SK-N-DZ (cell line): Measurements from ENCODE around the gene ATP2A3.
A peak's percentile ranks its signal among the peaks of the same experiment; 100 is the strongest.

Source experiments
- DNase-seq: peaks from one replicate; pipeline ENCODE4 v3.0.0-alpha.2; 2015; ENCODE audit warnings: low spot score

Gene ATP2A3

DNA sequence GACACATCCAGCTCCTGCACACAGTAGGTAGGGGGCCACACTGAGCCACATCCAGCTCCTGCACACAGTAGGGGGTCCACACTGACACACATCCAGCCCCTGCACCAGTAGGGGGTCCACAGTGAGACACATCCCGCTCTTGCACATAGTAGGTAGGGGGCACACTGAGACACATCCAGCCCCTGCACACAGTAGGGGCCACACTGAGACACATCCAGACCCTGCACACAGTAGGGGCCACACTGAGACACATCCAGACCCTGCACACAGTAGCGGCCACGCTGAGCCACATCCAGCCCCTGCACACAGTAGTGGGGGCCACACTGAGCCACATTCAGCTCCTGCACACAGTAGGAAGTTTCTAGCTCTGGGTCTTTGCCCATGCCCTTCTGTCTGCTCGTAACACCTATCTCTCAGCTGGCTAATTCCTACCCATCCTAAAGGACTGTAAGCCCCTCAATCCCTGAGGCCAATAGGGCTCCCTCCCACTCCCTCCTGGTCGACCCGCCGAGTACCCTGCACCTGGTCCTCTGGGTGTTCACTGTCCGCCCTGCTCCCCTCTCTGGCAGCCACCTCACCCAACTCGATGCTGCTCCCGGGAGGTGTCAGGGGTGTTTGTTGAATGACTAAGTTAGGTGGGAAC lies 9.4 kb upstream of the ATP2A3 start:
- no peak for DNase-seq

- no peak for DNase-seq
These were observed 8.7 kb upstream of the ATP2A3 start for GRCh38 chr17:3972931-3973330.

DNA sequence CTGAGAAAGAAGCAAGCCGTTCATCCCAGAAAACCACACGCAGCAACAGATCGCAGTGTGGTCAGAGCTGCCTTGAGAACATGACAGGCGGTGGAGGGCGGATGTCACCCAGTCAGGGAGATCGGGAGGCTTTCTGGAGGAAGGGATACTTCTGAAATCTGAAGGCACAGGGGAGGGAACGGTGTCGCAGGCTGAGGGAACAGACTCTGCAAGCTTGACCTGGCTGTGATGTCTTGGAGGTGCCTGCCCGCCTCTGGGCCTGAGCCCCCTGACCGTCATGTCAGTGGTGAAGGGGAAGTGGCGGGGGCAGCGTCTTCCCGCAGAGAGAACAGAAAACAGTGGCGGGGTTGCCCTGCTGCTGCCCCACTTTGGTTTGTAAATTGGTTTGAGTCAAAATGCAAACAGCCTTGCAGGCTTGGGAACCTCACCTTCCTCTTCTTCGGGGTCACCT lies 8.1 kb upstream of the ATP2A3 start:
- no peak for DNase-seq

DNA sequence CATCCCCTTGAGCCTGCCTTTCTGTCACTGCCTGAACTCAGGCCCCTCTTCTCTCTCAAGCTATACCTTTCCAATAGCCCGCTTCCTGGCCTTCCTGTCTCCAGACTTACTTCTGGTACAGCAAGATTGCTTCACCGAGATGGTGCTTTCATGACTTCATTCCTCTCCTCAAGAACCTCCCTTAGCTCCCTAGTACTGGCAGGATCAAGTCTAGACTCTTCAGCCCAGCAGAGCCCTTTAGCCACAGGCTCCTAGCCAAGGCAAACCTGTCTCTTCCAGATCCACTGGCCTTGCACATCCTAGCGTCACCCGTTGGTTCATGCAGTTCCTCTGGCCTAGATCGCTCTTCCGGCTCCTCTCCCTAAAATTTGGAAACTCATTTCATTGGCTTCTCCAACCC lies 6.4 kb upstream of the ATP2A3 start:
- no peak for DNase-seq

GRCh38 chr17:3969963-3970362 lies 5.7 kb upstream of the ATP2A3 start:
- no peak for DNase-seq

DNA sequence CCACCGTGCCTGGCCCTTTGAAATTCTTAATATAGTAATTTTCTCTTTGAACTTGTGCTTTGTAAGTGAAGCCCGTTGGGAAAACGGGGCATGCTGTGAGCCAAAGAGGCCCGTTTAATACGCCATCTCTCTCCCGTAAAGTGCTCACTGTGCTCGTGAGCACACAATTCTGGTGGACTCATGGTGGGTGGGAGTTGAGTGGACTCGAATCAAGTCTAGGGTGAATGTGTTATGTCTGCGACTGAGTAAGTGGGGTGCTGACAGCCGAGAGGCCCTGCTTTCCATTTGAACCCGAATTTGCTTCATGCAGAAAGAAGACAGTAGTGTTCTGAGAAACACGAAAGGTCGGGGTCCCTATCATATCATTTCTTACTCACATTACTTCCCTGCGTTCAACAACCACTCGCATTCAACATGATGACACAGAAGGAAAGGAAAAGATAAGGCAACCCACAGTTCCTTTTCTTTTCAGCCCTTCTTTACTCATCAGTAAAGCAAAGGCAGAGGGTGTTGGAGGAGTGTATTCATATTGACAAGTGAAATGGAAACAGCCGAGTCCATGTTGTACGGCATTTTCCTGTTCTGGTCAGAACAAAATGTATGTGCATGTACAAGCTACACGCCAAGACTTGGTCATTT lies 4.8 kb upstream of the ATP2A3 start:
- DNase-seq = no peak

GRCh38 chr17:3968015-3968414 lies 3.8 kb upstream of the ATP2A3 start:
- DNase-seq = no peak

- DNase-seq = no peak
These were observed 2.6 kb upstream of the ATP2A3 start for GRCh38 chr17:3966720-3967363.

DNA sequence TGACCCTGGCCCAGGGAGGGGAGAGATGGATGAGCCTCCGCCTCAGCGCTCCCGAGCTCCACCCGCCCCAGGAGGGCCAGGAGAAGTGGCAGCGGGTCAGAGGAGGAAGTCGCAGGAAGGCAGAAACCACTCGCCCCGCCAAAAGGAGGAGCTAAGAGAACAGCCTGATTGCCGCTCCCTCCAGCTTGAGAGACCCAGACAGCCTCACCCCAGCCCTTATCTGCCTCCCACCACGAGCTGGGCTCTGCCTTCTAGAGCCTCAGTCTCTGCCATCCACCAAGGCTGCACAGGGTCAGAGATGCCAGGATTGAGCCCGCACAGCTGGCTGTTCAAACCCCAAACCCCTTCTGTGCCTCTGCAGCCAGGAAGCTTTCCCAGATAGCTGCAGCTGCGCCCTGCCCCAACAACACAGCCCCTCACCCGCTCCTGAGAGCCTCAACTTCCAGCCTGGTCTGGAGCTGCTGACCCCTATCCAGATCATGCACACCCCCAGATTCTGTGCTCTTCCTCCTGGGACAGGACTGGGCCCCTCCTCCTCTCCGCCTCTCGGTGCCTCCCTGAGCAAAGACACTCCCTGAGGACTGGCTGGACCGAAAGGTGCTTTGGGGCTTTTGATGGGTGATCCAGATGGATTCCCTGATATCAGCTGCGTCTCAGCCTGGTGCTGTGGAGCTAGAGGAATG lies 1.0 kb upstream of the ATP2A3 start:
- DNase-seq = peak; percentile 65

DNA sequence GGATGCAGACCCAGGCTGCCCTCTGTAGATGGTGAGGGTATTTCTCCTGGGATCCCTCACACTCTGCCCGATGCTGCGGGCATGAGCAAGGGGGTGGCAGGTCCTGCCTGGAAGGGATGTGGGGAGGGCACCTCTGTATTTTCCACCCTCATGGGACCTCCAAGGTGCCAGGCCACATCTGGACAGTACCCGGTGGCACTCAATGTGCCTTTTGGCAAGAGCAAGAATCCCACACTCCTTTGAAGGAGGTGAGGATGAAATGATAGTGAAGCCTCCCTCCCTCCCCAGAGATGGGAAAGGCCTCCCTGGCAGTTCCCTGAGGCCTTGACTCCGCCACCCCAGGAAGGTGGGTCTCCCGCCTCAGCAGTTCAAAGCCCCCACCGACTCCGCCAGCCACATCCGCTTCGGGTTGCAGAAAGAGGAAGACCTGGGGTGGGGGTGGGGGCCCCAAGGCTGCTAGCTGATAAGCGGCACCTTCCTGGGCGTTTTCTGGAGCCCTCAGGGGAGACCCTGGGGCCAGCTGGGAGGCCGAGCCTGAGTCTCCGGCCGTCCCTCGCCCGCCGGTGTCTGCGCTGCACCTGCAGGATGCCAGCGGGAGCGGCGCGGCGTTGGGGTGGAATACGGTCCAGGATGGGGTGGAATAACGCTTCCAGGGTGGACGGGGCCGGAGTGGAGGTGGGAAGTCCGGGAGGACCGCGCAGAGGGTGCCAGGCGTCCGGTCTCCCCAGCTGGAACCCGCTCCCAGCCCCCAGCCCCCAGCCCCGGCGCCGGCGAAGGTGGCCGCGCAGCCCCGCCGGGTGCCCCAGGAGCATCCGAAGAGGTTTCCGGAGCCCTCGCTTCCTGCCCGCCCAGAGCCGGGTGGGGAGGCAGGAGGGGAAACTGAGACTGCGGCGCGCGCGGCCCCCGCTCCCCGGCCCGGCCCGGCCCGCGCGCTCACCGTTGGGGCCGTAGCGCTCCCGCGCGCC lies 718 bp downstream of the ATP2A3 start:
- DNase-seq = no peak

- DNase-seq = no peak
These were observed 1.3 kb downstream of the ATP2A3 start for GRCh38 chr17:3962965-3963236.

DNA sequence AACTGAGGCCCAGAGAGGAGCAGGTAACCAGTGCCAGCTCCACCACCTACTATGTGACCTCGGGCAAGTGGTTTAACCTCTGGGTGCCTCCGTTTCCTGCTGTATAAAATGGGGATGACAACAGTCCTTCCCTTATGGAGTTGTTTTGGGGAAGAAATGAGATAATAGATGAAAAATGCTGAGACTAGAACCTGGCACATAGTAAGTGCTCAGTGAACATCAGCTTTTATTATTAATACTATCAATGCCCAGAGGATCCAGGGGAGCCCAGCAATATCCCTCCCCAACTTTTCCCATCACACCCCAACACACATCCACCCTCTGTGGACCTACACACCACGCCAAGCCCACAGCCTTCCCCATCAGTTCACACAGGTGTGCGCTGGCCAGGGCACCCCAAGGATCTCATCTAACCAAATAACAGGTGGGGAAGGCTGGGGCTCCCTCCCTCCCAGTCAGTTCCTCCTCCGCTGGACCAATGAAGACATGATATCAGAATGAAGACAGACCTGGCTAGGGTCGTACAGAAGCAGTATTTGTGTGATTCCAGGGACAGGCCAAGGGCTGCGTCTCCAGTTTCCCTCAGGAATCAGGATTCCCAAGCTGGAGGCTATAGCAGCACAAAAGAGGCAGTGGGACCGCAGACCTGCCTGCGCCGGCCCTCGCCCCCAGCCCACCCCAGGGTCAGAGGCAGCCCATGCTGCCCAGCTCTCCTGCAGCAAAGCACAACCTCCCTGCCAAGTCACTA lies 1.8 kb downstream of the ATP2A3 start:
- no peak for DNase-seq

DNA sequence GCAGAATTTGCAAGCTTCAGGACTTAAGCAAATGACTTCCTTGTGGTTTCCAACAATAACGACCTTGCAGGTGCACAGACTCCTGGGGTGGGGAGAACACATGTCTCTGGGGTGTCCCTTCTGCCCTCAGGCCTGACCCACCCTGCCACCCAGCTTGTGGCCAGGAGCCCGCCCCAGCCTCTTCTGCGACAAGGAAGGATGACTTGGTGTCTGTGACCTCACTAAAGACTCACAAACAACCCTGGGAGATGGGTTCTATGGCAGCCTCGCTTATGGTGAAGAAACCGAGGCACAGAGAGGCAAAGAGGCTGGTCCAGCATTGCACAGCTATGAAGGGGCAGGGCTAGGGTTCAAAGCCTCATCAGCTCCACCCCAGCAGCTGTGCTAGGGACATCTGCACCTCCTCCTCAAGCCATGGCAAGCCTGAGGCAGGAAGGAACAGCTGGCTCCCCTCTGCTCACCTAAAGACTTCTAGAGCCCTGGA lies 2.6 kb downstream of the ATP2A3 start:
- DNase-seq = no peak

- DNase-seq = no peak
These were observed 3.5 kb downstream of the ATP2A3 start for GRCh38 chr17:3960764-3961163.

DNA sequence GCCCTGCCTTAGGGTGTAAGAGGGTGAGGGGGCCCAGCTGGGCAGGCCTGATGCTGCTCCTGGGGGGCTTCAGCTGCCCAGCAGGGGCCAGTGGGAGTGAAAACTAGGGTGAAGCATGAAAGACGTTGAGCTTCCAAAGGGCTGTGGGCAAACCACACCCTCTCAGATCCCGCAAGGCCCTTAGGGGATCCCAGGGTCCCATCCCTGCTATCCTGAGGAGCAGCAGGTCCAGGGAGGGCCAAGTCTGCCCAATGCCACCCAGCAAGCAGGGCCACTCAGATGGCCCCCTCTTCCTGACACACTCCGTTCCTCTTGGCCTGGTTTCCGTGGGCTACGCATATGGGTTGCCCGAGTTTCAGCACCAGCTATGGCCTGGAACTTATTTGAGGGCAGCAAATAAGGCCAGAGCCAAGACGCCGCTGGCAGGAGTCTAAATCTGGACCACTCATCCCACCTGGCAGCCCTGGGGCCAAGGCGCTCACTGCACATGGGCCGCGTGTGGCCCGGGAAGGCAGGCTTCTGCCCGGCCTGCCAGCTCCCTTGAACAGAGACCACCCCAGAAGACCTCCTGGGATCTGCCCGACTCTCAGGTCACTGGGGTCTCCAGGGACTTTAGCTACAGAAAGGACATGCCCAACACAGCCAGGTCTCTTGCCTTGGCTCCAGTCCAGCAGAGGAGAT lies 4.2 kb downstream of the ATP2A3 start:
- no peak for DNase-seq

DNA sequence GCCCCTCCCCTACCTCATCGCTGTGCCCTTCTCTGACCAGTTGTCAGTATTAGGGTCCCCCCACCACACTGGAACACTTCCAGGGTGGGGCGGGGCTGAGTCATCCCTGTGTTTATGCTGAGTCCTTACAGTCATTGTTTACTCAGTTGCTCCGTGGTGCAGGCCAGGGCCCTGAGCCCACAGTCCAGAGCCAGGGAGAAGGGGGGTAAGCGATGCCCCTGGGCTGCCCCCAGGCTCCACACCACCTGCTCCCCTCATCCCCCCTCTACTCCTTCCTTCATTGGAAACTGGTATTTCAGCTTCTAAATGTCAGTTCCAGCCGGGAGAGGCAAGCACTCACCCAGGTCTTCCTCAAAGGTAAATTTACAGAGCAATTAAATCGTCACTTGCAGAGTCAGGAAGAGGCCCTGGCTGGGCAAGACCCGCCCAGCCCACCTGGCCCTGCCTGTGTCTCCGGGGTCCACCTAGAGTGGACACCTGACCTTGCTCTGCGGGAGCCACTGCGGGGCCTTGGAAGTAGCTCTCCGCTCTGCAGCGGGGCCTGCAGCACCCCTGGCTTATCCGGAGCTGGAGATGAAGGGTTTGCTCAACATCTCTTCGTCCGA lies 4.8 kb downstream of the ATP2A3 start:
- DNase-seq = no peak

DNA sequence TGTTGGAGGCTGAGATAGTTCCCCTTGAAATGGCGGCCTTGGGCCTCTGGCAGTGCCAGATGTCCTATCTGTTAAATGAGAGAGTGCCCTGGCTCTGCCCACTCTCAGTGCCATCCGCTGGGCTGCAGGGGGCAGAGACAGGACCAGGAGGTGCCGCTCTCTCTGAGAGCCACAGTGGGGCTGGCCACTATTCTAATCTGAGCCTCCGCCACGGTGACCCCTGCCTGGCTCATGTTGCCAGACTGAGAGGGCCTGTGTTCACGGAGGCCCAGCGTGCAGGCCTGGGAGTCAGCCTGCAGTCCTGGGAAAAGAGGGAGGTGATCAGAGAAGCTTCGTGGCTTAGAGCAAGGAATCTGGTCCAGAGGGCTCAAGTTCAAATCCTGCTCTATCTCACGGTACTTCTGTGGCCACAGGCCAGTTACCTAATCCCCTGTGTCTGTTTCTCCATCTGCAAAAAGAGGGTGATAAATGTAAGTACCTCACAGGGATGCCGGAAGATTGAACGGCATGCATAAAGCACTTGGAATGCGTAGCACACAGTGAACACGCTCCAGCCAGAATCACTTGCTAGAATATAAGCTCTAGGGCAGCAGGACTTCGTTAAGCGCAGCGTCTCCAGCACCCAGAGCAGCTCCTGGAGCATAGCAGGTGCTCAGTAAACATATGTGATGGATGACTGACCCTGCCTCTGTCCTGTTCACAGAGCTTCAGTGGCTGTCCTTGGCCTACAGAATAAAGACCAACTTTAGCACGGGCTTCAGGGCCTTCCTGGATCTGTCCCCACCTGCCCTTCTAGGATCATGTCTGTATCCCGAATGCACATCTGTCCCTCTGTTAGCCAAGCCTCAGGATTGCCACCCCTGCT lies 6.3 kb downstream of the ATP2A3 start:
- DNase-seq = no peak

DNA sequence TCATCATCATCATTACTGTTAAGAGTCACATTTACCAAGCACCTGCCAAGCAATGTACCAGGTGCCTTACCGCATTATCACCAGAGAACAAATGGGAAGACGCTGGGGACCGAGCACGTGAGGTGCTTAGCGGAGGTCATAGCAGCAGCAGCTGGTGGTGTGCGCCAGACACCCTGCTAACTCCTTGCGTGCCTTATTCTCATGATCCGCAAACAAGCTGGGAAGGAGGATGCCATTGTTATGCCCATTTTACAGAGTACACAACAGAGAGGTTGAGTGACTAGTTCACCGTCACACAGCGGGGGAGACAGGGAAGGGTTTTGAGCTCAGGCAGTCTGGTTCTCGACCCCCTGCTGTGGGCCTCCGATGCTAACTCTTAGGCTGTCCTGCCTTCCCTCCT lies 7.3 kb downstream of the ATP2A3 start:
- DNase-seq = no peak
